Mesenchymal stem cell (in vitro differentiated cells and primary cell): ENCODE data around the gene SAMD4B. TPM values are rescaled to one million over a fixed set of nuclear protein-coding genes. Genes with fewer than 3 reads are reported as not detected.

Experiments used
- DNase-seq: peaks from one replicate; pipeline ENCODE4 v3.0.0-alpha.2; 2013
- H2AFZ ChIP-seq: one replicate; pipeline ENCODE4 v1.6.1; 2013; ENCODE audit warnings: low read depth, mild to moderate bottlenecking, control low read depth, inconsistent platforms, low read length, moderate library complexity
- H2AK5ac ChIP-seq: 2 replicates; pipeline ENCODE4 v1.6.1; 2013; ENCODE audit warnings: low read length, moderate library complexity, mild to moderate bottlenecking, inconsistent platforms; ENCODE audit not compliant: severe bottlenecking
- H2BK120ac ChIP-seq: one replicate; pipeline ENCODE4 v1.6.1; 2013; ENCODE audit warnings: low read depth, mild to moderate bottlenecking, inconsistent platforms, low read length, moderate library complexity
- H2BK12ac ChIP-seq, 2 experiments: one replicate each; pipeline ENCODE4 v1.6.1; 2013; ENCODE audit warnings: inconsistent platforms in 2 of 2, low read length in 2 of 2, mild to moderate bottlenecking in 2 of 2, moderate library complexity in 2 of 2, control low read depth in 1 of 2
- H2BK15ac ChIP-seq: one replicate; pipeline ENCODE4 v1.6.1; 2013; ENCODE audit warnings: mild to moderate bottlenecking, low read depth, inconsistent platforms; ENCODE audit not compliant: poor library complexity, severe bottlenecking
- H2BK5ac ChIP-seq: 2 replicates; pipeline ENCODE4 v1.6.1; 2013; ENCODE audit warnings: low read depth, mild to moderate bottlenecking, low read length, control low read depth, inconsistent platforms; ENCODE audit not compliant: poor library complexity, severe bottlenecking
- H3K14ac ChIP-seq, 2 experiments: one replicate each; pipeline ENCODE4 v1.6.1; 2013; ENCODE audit warnings: inconsistent platforms in 2 of 2, low read length in 2 of 2, control low read depth in 1 of 2, mild to moderate bottlenecking in 1 of 2, moderate library complexity in 1 of 2
- H3K18ac ChIP-seq, 2 experiments: one replicate each; pipeline ENCODE4 v1.6.1; 2013; ENCODE audit warnings: inconsistent platforms in 2 of 2, low read length in 2 of 2, control low read depth in 1 of 2, low read depth in 1 of 2, mild to moderate bottlenecking in 1 of 2
- H3K23ac ChIP-seq, 2 experiments: one replicate each; pipeline ENCODE4 v1.6.1; 2013; ENCODE audit warnings: inconsistent platforms in 2 of 2, low read length in 2 of 2, mild to moderate bottlenecking in 2 of 2, moderate library complexity in 2 of 2, control low read depth in 1 of 2
- H3K27ac ChIP-seq: 2 replicates; pipeline ENCODE4 v1.5.1; 2013; ENCODE audit warnings: mild to moderate bottlenecking, moderate library complexity, low read length, control low read depth, inconsistent platforms; ENCODE audit not compliant: poor library complexity, severe bottlenecking
- H3K27me3 ChIP-seq, 2 experiments: 2 replicates each; pipeline versions ENCODE4 v1.6.1 to v1.7.0; 2013; ENCODE audit warnings: low read length in 2 of 2, mild to moderate bottlenecking in 2 of 2, moderate library complexity in 2 of 2, control low read depth in 1 of 2, inconsistent platforms in 1 of 2; ENCODE audit not compliant: control insufficient read depth in 1 of 2, insufficient read depth in 1 of 2
- H3K36me3 ChIP-seq, 2 experiments: 2 replicates each; pipeline versions ENCODE4 v1.6.1 to v1.7.0; 2013; ENCODE audit warnings: low read length in 2 of 2, control low read depth in 1 of 2, inconsistent platforms in 1 of 2, low read depth in 1 of 2, mild to moderate bottlenecking in 1 of 2; ENCODE audit not compliant: insufficient read depth in 2 of 2, control insufficient read depth in 1 of 2
- H3K4ac ChIP-seq, 2 experiments: one replicate each; pipeline ENCODE4 v1.6.1; 2013; ENCODE audit warnings: inconsistent platforms in 2 of 2, low read length in 2 of 2, mild to moderate bottlenecking in 2 of 2, moderate library complexity in 2 of 2, control low read depth in 1 of 2, low read depth in 1 of 2
- H3K4me1 ChIP-seq: 2 replicates; pipeline ENCODE4 v1.6.1; 2013; ENCODE audit warnings: low read depth, low read length, control low read depth; ENCODE audit not compliant: control insufficient read depth, insufficient read depth
- H3K4me2 ChIP-seq: 2 replicates; pipeline ENCODE4 v1.6.1; 2013; ENCODE audit warnings: low read length, mild to moderate bottlenecking, inconsistent platforms; ENCODE audit not compliant: poor library complexity, severe bottlenecking
- H3K4me3 ChIP-seq, 2 experiments: 2 replicates each; pipeline versions ENCODE4 v1.5.1 to v1.7.0; 2013; ENCODE audit warnings: low read length in 2 of 2, mild to moderate bottlenecking in 2 of 2, control low read depth in 1 of 2, low read depth in 1 of 2; ENCODE audit not compliant: insufficient read depth in 1 of 2
- H3K79me1 ChIP-seq: replicated peaks from 2 replicates; pipeline ENCODE4 v1.6.1; 2013; ENCODE audit warnings: mild to moderate bottlenecking, control low read depth, low read length, inconsistent platforms; ENCODE audit not compliant: poor library complexity, severe bottlenecking
- H3K9ac ChIP-seq: 2 replicates; pipeline ENCODE4 v1.7.0; 2013; ENCODE audit warnings: mild to moderate bottlenecking, low read length, moderate library complexity
- H3K9me3 ChIP-seq: 2 replicates; pipeline ENCODE4 v1.7.0; 2013; ENCODE audit warnings: mild to moderate bottlenecking, low read length; ENCODE audit not compliant: control insufficient read depth
- H4K8ac ChIP-seq: one replicate; pipeline ENCODE4 v1.6.1; 2013; ENCODE audit warnings: inconsistent platforms, mild to moderate bottlenecking, low read length, moderate library complexity
- H4K91ac ChIP-seq: one replicate; pipeline ENCODE4 v1.6.1; 2013; ENCODE audit warnings: mild to moderate bottlenecking, low read length, inconsistent platforms
- WGBS: methylation state at CpG from one replicate; pipeline ENCODE4 v1.1.7; 2013; ENCODE audit warnings: mixed read lengths; 5-methylcytosine and 5-hydroxymethylcytosine counted together
- polyA plus RNA-seq, 2 experiments: library from polyadenylated mRNA; stranded (reverse); fragments of 200-250 nt; gene quantifications; one replicate each; pipeline ENCODE4 v1.2.3, GENCODE V29; 2013

Gene SAMD4B, protein sequence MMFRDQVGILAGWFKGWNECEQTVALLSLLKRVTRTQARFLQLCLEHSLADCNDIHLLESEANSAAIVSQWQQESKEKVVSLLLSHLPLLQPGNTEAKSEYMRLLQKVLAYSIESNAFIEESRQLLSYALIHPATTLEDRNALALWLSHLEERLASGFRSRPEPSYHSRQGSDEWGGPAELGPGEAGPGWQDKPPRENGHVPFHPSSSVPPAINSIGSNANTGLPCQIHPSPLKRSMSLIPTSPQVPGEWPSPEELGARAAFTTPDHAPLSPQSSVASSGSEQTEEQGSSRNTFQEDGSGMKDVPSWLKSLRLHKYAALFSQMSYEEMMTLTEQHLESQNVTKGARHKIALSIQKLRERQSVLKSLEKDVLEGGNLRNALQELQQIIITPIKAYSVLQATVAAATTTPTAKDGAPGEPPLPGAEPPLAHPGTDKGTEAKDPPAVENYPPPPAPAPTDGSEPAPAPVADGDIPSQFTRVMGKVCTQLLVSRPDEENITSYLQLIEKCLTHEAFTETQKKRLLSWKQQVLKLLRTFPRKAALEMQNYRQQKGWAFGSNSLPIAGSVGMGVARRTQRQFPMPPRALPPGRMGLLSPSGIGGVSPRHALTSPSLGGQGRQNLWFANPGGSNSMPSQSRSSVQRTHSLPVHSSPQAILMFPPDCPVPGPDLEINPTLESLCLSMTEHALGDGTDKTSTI
- 109 TPM for polyA plus RNA-seq (2013, experiment 1 of 2)
- 107 TPM for polyA plus RNA-seq (2013, experiment 2 of 2)

DNA sequence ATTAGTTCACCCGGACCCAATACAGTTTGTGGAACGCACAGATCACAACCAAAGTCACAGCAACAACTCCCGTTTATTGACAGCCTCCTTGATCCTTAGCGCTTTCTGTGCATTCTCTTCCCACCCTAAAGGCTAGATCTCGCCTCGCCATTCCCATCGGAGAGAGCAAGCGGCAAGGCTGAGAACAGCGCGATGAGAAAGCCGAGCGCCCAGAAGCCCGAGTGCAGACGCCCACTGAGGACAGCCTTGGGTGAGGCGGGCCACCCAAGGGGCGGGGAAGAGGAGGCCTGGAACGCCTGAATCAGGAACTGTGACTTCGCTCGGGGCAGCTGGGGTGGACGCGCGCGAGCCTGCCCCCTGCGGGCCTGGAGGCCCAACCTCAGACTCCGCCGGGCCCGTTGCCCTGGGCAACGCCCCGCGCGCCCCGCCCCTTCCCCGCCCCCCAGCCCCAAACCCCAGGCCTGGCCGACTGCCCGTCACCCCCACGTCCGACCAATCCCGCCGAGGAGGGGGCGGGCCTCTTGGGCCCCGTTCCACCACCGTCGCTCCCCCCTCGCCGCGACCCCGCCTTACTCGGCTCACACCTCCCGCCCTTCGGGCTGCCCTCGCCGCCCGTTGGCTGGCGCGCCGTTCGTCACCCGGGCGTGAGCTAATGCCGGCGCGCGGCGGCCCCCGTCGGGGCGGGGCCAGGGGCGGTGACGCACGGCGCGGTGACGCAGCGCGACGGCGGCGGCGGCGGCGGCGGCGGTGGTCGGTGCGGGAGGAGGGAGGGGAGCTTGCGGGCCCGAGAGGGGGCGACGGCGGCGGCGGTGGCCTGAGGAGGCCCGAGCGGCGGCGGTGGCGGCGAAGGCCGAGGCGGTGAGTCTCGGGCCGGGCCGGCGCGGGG lies at the start of gene SAMD4B:
Gene SAMD4B (plus strand): TSS at position 703 of the 886 bp plus-strand sequence. CDS start 14,473 bp downstream, outside the sequence.
- Histone ChIP-seq H2AK5ac (no peak within 1 kb of the TSS), H3K27ac (peak within 1 kb of the TSS; percentile 56), H3K4me1 (peaks cover 10% of the 10 kb centered on the region), H3K9me3 (no peaks in the 10 kb centered on the region), H4K91ac (peak within 1 kb of the TSS; percentile 70), H3K4me2 (peak within 1 kb of the TSS; percentile 72), H3K36me3 (peaks cover 0 to 28% of the 10 kb centered on the region in 2 experiments), H2BK15ac (peak within 1 kb of the TSS; percentile 78), H3K27me3 (no peaks in the 10 kb centered on the region), H3K79me1 (peaks cover 30% of the 10 kb centered on the region), H2AFZ (peak within 1 kb of the TSS; percentile 30), H2BK120ac (peak within 1 kb of the TSS; percentile 54), H3K18ac (peak within 1 kb of the TSS; percentile 74 to 79), H4K8ac (peak within 1 kb of the TSS; percentile 66), H3K23ac (peak within 1 kb of the TSS in 1 of 2 experiments; percentile 77), H3K14ac (peak within 1 kb of the TSS; percentile 63 to 71), H3K4me3 (peak within 1 kb of the TSS; percentile 74 to 86), H3K9ac (peak within 1 kb of the TSS; percentile 94), H3K4ac (peak within 1 kb of the TSS; percentile 24 to 90), H2BK12ac (no peak within 1 kb of the TSS), H2BK5ac (no peak within 1 kb of the TSS)
- 2% methylated on average over 46 of the region's 105 CpGs for WGBS
- DNase-seq: peak; percentile 98

DNA sequence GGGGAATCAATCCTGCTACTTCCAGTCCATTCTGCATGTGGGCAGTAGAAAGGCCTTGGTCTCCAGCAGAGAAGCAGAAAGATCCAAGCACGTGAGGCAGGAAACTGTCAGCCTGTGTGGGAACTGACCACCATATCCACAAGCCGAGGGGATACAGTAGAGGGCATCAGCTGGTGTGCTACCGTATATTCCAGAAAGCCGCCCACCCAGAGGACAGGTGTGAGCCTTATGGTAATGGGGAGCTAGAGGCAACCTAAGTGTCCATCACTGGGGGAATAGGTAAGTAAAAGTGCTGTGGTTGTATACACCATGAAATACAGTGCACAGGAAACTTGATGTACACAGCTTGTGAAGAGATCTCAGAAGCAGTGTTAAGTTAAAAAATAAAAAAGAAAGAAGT lies 48.8 kb upstream of the SAMD4B start:
- no peak overlapping the region for H3K27ac ChIP-seq
- WGBS: 62% methylated on average over 4 of the region's 4 CpGs
- no peak overlapping the region for H4K91ac ChIP-seq
- H3K36me3 ChIP-seq: no peaks in the 10 kb centered on the region
- H2AK5ac ChIP-seq: no peak overlapping the region
- H3K4me3 ChIP-seq: no peak overlapping the region
- H3K4me2 ChIP-seq: no peak overlapping the region
- DNase-seq: no peak
- H3K14ac ChIP-seq: no peak overlapping the region
- H3K9me3 ChIP-seq: no peaks in the 10 kb centered on the region
- no peak overlapping the region for H3K18ac ChIP-seq
- no peak overlapping the region for H2AFZ ChIP-seq
- H3K4ac ChIP-seq: no peak overlapping the region
- no peak overlapping the region for H2BK120ac ChIP-seq
- no peaks in the 10 kb centered on the region for H3K79me1 ChIP-seq
- H3K9ac ChIP-seq: no peak overlapping the region
- H2BK12ac ChIP-seq: no peak overlapping the region
- no peak overlapping the region for H3K23ac ChIP-seq
- H4K8ac ChIP-seq: no peak overlapping the region
- peaks cover 39 to 66% of the 10 kb centered on the region in 2 experiments for H3K27me3 ChIP-seq
- peaks cover 1% of the 10 kb centered on the region for H3K4me1 ChIP-seq
- no peak overlapping the region for H2BK5ac ChIP-seq
- no peak overlapping the region for H2BK15ac ChIP-seq

DNA sequence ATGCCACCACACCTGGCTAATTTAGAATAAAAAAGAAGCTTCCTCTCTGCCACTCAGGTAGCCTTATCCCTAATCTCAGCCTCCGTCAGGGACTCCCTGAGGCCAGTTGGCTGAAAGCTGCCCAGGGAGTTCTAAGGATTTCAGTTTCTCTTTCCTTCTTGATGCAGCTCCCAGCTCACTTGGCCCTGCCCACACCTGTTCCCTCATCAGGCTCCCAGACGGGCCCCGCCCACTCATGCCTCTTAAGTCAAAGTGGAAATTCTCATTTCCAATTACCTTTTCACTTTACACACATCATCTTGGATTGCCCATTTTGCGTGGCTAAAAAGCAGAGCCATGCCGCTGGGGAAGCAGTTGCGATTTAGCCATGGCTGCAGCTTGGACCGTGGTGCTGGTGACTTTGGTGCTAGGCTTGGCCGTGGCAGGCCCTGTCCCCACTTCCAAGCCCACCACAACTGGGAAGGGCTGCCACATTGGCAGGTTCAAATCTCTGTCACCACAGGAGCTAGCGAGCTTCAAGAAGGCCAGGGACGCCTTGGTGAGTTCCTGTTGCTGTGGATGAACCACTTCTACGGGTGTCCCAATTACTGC lies 46.1 kb upstream of the SAMD4B start, which contains the start of gene IFNL1:
Gene IFNL1 (plus strand): TSS at position 353 of the 591 bp plus-strand sequence. CDS start 15 bp downstream, at position 368.
- H2BK120ac ChIP-seq: no peak within 1 kb of the TSS
- no peak within 1 kb of the TSS for H3K4me2 ChIP-seq
- H3K4me1 ChIP-seq: peaks cover 1% of the 10 kb centered on the region
- no peak within 1 kb of the TSS for H2BK12ac ChIP-seq
- H2AFZ ChIP-seq: no peak within 1 kb of the TSS
- DNase-seq: no peak
- H3K27me3 ChIP-seq: peaks cover 35 to 54% of the 10 kb centered on the region in 2 experiments
- H3K9ac ChIP-seq: no peak within 1 kb of the TSS
- H3K18ac ChIP-seq: no peak within 1 kb of the TSS
- H3K9me3 ChIP-seq: no peaks in the 10 kb centered on the region
- H3K4me3 ChIP-seq: no peak within 1 kb of the TSS
- H3K23ac ChIP-seq: no peak within 1 kb of the TSS
- H3K36me3 ChIP-seq: no peaks in the 10 kb centered on the region
- H3K14ac ChIP-seq: peak within 1 kb of the TSS in 1 of 2 experiments; percentile 27
- WGBS: 81% methylated on average over 11 of the region's 11 CpGs
- no peak within 1 kb of the TSS for H3K4ac ChIP-seq
- H2AK5ac ChIP-seq: no peak within 1 kb of the TSS
- H3K27ac ChIP-seq: no peak within 1 kb of the TSS
- no peak within 1 kb of the TSS for H2BK5ac ChIP-seq
- H2BK15ac ChIP-seq: no peak within 1 kb of the TSS
- H4K8ac ChIP-seq: no peak within 1 kb of the TSS
- H3K79me1 ChIP-seq: no peaks in the 10 kb centered on the region
- no peak within 1 kb of the TSS for H4K91ac ChIP-seq
